NCI-H146 treated with DMSO at 0.1 percent for 48 hours (cell line): ENCODE results near the gene FBXO24.
A peak's percentile ranks its signal among the peaks of the same experiment; 100 is the strongest.

Experiments
- DNase-seq: peaks from one replicate; lab custom pipeline; 2025; ENCODE audit not compliant: unreplicated experiment; lab: John Stamatoyannopoulos, UW

The FBXO24 gene

GRCh38 chr7:100574362-100575205, 11.5 kb upstream of the FBXO24 start:
- no peak for DNase-seq

DNA sequence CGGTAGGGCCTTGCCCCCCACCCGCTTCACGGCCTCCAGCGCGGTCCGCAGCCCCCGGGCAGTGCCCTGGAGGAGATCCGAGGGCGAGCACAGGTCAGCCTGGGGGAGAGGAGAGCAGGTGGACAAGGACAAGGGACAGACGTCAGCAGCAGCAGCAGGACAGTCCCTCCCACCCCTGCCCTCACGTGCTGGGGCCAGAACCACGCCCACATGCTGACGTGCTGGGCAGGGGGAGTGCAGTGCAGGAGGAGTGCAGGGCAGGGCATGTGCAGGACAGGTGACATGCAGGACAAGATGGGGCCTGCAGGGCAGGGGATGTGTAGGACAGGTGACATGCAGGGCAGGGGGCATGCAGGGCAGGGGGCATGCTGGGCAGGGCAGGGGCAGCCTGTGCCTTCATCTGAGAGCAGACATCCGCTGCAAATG, 10.9 kb upstream of the FBXO24 start:
- DNase-seq: no peak

GRCh38 chr7:100575746-100576383, 10.3 kb upstream of the FBXO24 start:
- DNase-seq: no peak

- DNase-seq: no peak
Observed at GRCh38 chr7:100576384-100576993, 9.6 kb upstream of the FBXO24 start.

- DNase-seq: no peak
Observed at GRCh38 chr7:100577103-100577502, 9.0 kb upstream of the FBXO24 start.

DNA sequence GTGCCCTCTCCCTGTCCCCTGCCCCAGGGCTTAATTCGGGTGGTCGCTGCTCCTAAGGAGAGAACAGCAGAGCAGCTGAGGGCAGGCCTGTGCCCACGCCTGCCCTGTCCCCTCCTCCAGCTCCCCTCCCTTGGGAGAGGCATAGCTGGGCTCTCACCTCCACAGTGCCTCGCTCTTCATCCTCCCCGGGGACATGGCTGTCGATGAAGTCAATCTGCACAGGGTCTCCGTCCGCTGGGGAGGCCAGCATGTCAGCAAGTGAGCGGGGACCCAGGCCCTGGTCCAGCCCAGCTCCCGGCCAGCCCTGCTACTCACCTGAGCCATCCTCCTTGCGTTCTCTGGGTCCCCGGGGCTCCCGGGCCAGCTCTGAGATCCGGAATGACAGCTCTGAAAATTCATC, 8.6 kb upstream of the FBXO24 start:
- DNase-seq: no peak

GRCh38 chr7:100578246-100579183, 7.6 kb upstream of the FBXO24 start:
- no peak for DNase-seq

- no peak for DNase-seq
Observed at GRCh38 chr7:100580466-100581283, 5.5 kb upstream of the FBXO24 start.

DNA sequence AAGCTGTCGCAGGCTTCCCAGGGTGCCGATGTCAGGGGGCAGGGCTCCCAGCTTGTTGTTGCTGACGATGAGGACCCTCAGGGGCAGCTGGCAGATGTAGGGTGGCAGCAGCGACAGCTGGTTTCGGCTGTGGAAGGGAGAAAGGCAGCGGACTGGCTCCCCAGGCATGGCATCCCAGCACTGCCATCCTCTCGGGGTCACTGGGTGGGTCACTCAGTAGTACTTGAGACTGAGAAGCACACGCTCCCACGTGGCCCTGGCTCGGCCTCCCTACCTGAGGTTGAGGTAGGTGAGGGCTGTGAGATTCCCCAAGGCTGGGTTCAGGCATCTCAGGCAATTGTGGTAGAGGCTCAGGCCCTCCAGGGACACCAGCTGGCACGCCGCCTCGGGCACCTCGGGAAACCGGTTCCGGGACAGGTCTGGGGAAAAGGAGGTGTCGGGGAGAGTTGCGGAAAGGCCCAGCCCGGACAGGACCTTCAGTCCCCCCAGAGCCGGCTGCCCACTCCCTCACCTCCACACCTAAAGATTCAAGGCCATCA, 4.0 kb upstream of the FBXO24 start:
- no peak for DNase-seq

DNA sequence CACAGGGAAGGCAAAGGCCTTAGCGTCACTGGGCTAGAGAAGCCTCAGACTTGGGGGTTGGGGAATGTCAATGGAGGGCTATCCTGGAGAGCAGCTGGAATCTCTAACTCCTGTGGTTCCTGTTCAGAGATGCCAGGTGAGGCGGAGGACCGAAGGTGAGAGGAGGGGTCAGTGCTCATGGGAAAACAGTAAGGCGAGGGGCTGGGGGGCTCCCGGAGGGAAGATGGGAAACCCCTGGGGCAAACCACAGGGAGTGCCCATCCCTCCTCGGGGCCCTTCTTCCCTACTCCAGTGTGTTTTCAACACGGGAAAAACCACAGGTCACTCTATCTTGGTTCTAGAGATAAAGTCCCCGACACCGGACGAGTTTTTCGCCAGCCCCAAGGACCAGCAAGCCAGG, 3.5 kb upstream of the FBXO24 start:
- DNase-seq: no peak

- no peak for DNase-seq
Observed at GRCh38 chr7:100583132-100584053, 2.7 kb upstream of the FBXO24 start.

GRCh38 chr7:100584054-100584682, 2.0 kb upstream of the FBXO24 start:
- no peak for DNase-seq

GRCh38 chr7:100584683-100585510, 1.2 kb upstream of the FBXO24 start:
- DNase-seq: peak; percentile 25

DNA sequence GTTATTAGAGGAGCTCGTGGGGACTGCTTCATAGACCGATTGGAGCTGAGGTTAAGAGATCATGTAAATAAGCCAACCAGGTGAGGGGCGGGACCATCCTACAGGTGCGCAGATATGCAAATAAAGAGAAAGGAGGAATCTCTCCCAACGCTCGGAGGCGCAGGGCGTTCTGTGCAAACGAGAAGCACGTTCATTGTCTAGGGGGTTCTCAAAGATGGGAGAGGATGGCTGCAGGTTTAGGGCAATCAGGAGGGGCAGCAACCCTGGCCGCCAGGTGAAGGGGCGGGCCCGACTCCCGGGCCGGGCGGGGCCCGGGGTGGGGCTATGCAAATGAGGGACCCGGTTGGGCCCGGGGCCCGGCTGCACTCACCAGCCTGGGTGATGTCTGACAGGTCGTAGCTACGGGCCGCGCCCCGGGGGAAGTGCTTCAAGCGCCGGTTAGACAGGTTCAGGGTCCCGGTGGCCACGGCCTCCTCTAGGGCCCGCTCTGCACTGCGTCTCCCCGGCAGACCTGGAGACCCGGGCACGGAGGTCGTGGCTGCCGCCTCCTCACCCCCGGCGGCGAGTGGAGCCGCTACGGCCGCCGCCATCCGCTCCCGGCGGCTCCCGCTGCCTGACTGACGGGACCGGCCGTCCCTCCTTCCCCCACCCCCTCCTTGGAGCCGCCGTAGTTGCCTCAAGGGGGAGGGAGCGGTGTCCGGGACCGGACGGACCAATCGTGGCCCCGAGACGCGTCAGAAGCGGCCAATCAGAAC, 440 bp upstream of the FBXO24 start, which contains the start of gene LRCH4:
Gene LRCH4 (minus strand): TSS at position 619 of the 755 bp plus-strand sequence. CDS start 29 bp downstream, at position 590.
- peak; percentile 26 for DNase-seq

DNA sequence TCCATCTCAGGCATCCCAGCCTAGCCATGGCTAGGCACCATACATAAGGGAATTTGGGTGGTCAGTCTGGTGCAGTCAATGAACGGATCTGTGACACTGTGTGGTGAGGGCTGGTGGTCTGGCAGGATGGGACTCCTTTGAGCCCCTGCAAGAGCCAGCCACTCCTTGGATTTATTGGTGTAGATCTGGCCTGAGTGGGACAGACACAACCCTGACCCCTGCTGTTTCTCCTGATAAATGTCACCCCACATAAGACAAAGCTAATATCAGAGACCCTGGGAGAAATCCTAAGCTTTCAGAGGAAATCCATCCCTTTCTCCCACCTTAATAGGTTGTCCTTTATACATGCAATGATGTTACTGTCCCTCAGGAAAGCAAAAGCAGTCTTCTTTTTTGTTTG, 2.3 kb downstream of the FBXO24 start:
- DNase-seq: no peak

DNA sequence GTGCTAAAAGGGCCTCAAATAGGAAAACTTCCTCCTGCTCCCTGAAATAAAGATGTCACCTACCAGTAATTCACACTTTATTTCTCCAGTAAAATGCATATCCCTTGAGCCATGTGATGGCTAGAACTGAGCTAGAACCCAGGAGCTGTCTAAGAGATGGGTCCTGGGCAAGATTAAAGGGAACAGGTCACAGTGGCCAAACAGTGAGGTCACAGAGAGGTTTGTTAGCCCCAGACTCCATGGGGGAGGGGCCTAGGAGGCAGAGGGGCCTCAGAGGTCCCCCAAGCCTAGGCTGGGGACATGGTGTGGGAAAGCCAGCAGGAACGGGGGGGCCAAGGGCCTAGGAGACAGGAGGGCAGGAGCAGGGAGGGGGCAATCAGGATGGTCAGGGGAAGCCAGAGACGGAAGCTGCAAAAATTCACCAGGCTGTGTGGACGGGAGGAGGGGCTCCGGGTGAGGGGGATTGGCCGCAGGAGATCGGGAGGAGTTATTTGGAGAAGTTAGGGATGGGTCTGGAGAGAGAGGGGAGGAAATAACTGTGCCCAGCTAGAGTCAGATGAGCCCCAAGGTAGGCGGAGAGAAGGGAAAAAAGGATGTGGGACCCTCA, 3.3 kb downstream of the FBXO24 start:
- no peak for DNase-seq
